ENCODE measurements around the gene GCM1.

DNA sequence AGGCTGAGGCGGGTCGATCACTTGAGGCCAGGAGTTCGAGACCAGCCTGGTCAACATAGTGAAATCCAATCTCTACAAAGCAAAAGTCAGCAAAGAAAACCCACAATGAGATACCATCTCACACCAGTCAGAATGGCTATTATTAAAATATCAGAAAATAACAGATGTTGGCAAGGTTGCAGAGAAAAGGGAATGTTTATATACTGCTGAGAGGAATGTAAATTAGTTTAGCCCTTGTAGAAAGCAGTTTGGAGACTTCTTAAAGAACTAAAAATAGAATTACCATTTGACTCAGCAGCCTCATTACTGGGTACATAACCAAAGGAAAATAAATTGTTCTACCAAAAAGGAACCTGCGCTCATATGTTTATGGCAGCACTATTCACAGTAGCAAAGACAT is 16.7 kb upstream of the GCM1 start:
- TF ChIP-seq CTCF (IDR thresholded peaks at IDR 0.05) (no peak), EP300 (IDR thresholded peaks at IDR 0.05) (no peak), POLR2AphosphoS5 (IDR thresholded peaks at IDR 0.05) (no peak), POLR2A (IDR thresholded peaks at IDR 0.05; ENCODE audit: low read depth) (no peak)

All from esophagus muscularis mucosa (tissue), 4 donors.